LHCN-M2 (cell line): ENCODE data around the gene SLC25A1. TPM values are rescaled to one million over a fixed set of nuclear protein-coding genes. Genes with fewer than 3 reads are reported as not detected.
"Not testable (repeated sequence)": the region's sequence is repeated elsewhere in the genome, so short reads cannot be mapped to it uniquely, and the experiment has no call there.

ENCODE experiments used
- DNase-seq: peaks from one replicate; pipeline ENCODE4 v3.0.0-alpha.2; 2012; ENCODE audit warnings: low read depth
- total RNA-seq: library from RNA; depleted of rRNA; stranded (reverse); fragments of >200 nt; gene quantifications from 2 replicates; pipeline ENCODE4 v1.2.3, GENCODE V29; 2014

Gene SLC25A1
- total RNA-seq, 1 experiment from 2014 or later: 101 TPM

GRCh38 chr22:19168088-19168890 lies 10.2 kb downstream of the SLC25A1 start:
- no peak for DNase-seq

- no peak for DNase-seq
Observed at GRCh38 chr22:19167106-19167869, 11.2 kb downstream of the SLC25A1 start.

- no peak for DNase-seq
Observed at GRCh38 chr22:19166421-19166820, 12.1 kb downstream of the SLC25A1 start.

GRCh38 chr22:19164425-19164824 lies 14.1 kb downstream of the SLC25A1 start:
- DNase-seq: no peak

- DNase-seq: not testable (repeated sequence)
Observed at GRCh38 chr22:19158649-19159048, 19.9 kb downstream of the SLC25A1 start.

GRCh38 chr22:19156109-19156508 lies 22.4 kb downstream of the SLC25A1 start:
- not testable (repeated sequence) for DNase-seq

- DNase-seq: no peak
Observed at GRCh38 chr22:19152942-19153883, 25.3 kb downstream of the SLC25A1 start.

- no peak for DNase-seq
Observed at GRCh38 chr22:19151329-19152191, 27.0 kb downstream of the SLC25A1 start.

GRCh38 chr22:19150482-19151328 lies 27.8 kb downstream of the SLC25A1 start:
- DNase-seq: no peak

GRCh38 chr22:19149991-19150390 lies 28.5 kb downstream of the SLC25A1 start, which contains the start of gene GSC2:
Gene GSC2 (minus strand): TSS chr22:19150292. CDS start chr22:19150283, 9 bp downstream.
- DNase-seq: no peak

- DNase-seq: no peak
Observed at GRCh38 chr22:19149047-19149883, 29.3 kb downstream of the SLC25A1 start.

- no peak for DNase-seq
Observed at GRCh38 chr22:19148417-19149046, 30.0 kb downstream of the SLC25A1 start.

GRCh38 chr22:19147195-19147780 lies 31.2 kb downstream of the SLC25A1 start:
- no peak for DNase-seq

- DNase-seq: no peak
Observed at GRCh38 chr22:19146215-19146968, 32.1 kb downstream of the SLC25A1 start.

GRCh38 chr22:19143967-19144400 lies 34.6 kb downstream of the SLC25A1 start:
- DNase-seq: no peak

- no peak for DNase-seq
Observed at GRCh38 chr22:19143212-19143611, 35.3 kb downstream of the SLC25A1 start.

GRCh38 chr22:19142394-19142793 lies 36.1 kb downstream of the SLC25A1 start:
- DNase-seq: no peak
